HG03520 (cell line): ENCODE results near the gene SLC27A2.
"Not testable (repeated sequence)": the region's sequence is repeated elsewhere in the genome, so short reads cannot be mapped to it uniquely, and the experiment has no call there.

Experiments
- ATAC-seq: cut with Tn5 transposase; IDR thresholded peaks from one replicate; pipeline ENCODE4 v1.9.1; 2021; ENCODE audit warnings: mild to moderate bottlenecking, moderate library complexity; ENCODE audit not compliant: unreplicated experiment

Gene SLC27A2

GRCh38 chr15:50163719-50164410 lies 18.1 kb upstream of the SLC27A2 start:
- no peak for ATAC-seq

GRCh38 chr15:50164458-50164857 lies 17.5 kb upstream of the SLC27A2 start:
- no peak for ATAC-seq

GRCh38 chr15:50166216-50166615 lies 15.8 kb upstream of the SLC27A2 start:
- no peak for ATAC-seq

GRCh38 chr15:50167110-50167509 lies 14.9 kb upstream of the SLC27A2 start:
- ATAC-seq, result no peak

- no peak for ATAC-seq
These were observed 13.6 kb upstream of the SLC27A2 start for GRCh38 chr15:50168379-50168778.

- no peak for ATAC-seq
These were observed 13.1 kb upstream of the SLC27A2 start for GRCh38 chr15:50168783-50169411.

GRCh38 chr15:50172360-50172895 lies 9.6 kb upstream of the SLC27A2 start:
- ATAC-seq, result not testable (repeated sequence)

GRCh38 chr15:50176869-50177268 lies 5.1 kb upstream of the SLC27A2 start:
- no peak for ATAC-seq

- no peak for ATAC-seq
These were observed 1.9 kb upstream of the SLC27A2 start for GRCh38 chr15:50180091-50180490.

GRCh38 chr15:50180582-50180981 lies 1.4 kb upstream of the SLC27A2 start:
- no peak for ATAC-seq

GRCh38 chr15:50181201-50181968 lies 611 bp upstream of the SLC27A2 start:
- no peak for ATAC-seq

- ATAC-seq, result peak; percentile 45
These were observed 420 bp downstream of the SLC27A2 start for GRCh38 chr15:50182219-50183013.

GRCh38 chr15:50183112-50183794 lies 1.3 kb downstream of the SLC27A2 start:
- ATAC-seq, result no peak

- ATAC-seq, result no peak
These were observed 3.0 kb downstream of the SLC27A2 start for GRCh38 chr15:50184863-50185504.

- no peak for ATAC-seq
These were observed 4.1 kb downstream of the SLC27A2 start for GRCh38 chr15:50186090-50186489.

- ATAC-seq, result no peak
These were observed 4.8 kb downstream of the SLC27A2 start for GRCh38 chr15:50186752-50187151.

GRCh38 chr15:50187525-50187924 lies 5.5 kb downstream of the SLC27A2 start:
- ATAC-seq, result no peak

- ATAC-seq, result no peak
These were observed 6.0 kb downstream of the SLC27A2 start for GRCh38 chr15:50187997-50188396.

- not testable (repeated sequence) for ATAC-seq
These were observed 6.8 kb downstream of the SLC27A2 start for GRCh38 chr15:50188793-50189192.

- no peak for ATAC-seq
These were observed 7.6 kb downstream of the SLC27A2 start for GRCh38 chr15:50189633-50190032.
